Measurements from ENCODE around the gene CDH11. TPM values are rescaled to one million over a fixed set of nuclear protein-coding genes. Genes with fewer than 3 reads are reported as not detected.

Gene CDH11
- polyA plus RNA-seq, 1 donor (not counting 4 experiments of a cell fraction or from before 2014, with no cell fraction given), result 36.8 TPM

DNA sequence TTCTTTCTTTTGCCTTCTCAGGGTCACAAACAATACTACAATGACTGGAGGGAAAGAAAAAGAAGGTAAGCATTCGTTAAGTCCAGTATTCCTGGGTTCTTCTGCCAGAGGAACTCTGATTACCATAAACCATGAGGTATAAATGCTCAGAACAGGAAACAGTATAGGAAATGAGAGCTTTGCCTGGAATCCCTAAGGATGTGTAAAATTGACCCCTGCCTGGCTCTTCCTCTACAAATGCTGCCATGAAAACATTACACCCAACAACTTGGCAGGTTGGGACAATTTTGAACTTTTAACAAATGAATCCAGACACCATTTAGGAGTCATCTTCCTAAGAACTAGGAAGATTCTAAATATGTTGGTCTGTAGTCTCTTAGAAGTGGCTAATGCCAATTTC, 173.8 kb downstream of the CDH11 start:
- no peaks in the 10 kb centered on the region for H3K79me2 ChIP-seq (ENCODE audit: control insufficient read depth, insufficient read depth, low read length)
- H4K20me1 ChIP-seq (ENCODE audit: control insufficient read depth, extremely low read depth, insufficient read depth, low read length), result no peaks in the 10 kb centered on the region
- no peak for FAIRE-seq
- no peaks in the 10 kb centered on the region for H3K9me3 ChIP-seq (ENCODE audit: control insufficient read depth, low read depth, low read length)
- H3K36me3 ChIP-seq (ENCODE audit: control insufficient read depth in 2 of 2, extremely low read depth in 1 of 2, insufficient read depth in 2 of 2, low read length in 2 of 2), result no peaks in the 10 kb centered on the region
- H3K4me1 ChIP-seq (ENCODE audit: control insufficient read depth, extremely low read depth, insufficient read depth, low read length), result no peaks in the 10 kb centered on the region
- no peak overlapping the region for H3K27ac ChIP-seq (ENCODE audit: control insufficient read depth, insufficient read depth, low read length)
- H2AFZ ChIP-seq (ENCODE audit: control insufficient read depth, low read length), result no peak overlapping the region
- no peak overlapping the region for H3K9ac ChIP-seq (ENCODE audit: control insufficient read depth, extremely low read depth, insufficient read depth, low read length)
- no peaks in the 10 kb centered on the region for H3K9me1 ChIP-seq (ENCODE audit: control insufficient read depth, extremely low read depth, insufficient read depth, low read length)
- no peak overlapping the region for H3K4me3 ChIP-seq (ENCODE audit: control insufficient read depth in 2 of 3, extremely low read depth in 1 of 3, insufficient read depth in 2 of 3, low read depth in 1 of 3, low read length in 3 of 3)
- H3K27me3 ChIP-seq (ENCODE audit: control insufficient read depth, extremely low read depth, insufficient read depth, low read length), result no peaks in the 10 kb centered on the region
- no peak overlapping the region for H3K4me2 ChIP-seq (ENCODE audit: control insufficient read depth, extremely low read depth, insufficient read depth, low read depth, low read length)
- dilution Hi-C loops (cut with MboI; ENCODE audit: extremely low pct_ligation_motif_present, low sequenced_read_pairs), result no loop called here
- no peak for DNase-seq (ENCODE audit: low read depth, low spot score)
- TF ChIP-seq EZH2 (IDR thresholded peaks at IDR 0.05; ENCODE audit: low read length), result no peak
- TF ChIP-seq, protein P1, sequence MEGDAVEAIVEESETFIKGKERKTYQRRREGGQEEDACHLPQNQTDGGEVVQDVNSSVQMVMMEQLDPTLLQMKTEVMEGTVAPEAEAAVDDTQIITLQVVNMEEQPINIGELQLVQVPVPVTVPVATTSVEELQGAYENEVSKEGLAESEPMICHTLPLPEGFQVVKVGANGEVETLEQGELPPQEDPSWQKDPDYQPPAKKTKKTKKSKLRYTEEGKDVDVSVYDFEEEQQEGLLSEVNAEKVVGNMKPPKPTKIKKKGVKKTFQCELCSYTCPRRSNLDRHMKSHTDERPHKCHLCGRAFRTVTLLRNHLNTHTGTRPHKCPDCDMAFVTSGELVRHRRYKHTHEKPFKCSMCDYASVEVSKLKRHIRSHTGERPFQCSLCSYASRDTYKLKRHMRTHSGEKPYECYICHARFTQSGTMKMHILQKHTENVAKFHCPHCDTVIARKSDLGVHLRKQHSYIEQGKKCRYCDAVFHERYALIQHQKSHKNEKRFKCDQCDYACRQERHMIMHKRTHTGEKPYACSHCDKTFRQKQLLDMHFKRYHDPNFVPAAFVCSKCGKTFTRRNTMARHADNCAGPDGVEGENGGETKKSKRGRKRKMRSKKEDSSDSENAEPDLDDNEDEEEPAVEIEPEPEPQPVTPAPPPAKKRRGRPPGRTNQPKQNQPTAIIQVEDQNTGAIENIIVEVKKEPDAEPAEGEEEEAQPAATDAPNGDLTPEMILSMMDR (optimal IDR thresholded peaks at IDR 0.05 in 1 of 3, IDR thresholded peaks at IDR 0.05 in 1 of 3, conservative IDR thresholded peaks at IDR 0.05 in 1 of 3; ENCODE audit: extremely low read depth in 1 of 3, insufficient read depth in 2 of 3, low read length in 3 of 3), result no peak

DNA sequence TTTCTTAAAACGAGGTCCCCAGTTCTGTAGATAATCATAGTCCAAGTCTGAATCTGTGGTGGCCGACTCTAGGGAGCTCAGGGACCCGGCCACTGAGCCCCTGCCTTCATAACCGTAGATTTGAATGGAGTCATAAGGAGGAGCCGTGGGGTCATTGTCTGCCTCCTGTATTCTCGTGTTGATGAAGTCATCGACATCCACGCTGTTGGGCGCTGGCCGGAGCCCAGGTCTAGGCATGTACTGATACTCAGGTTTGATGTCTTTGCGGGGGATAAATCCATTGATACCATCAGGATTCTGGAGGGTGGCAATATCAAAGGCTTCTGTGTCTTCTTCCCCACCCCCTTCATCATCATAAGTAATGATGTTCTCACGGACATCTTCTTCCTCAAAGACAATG, 174.2 kb downstream of the CDH11 start:
- Histone ChIP-seq H3K9me3 (ENCODE audit: control insufficient read depth, low read depth, low read length) (no peaks in the 10 kb centered on the region), H2AFZ (ENCODE audit: control insufficient read depth, low read length) (no peak overlapping the region), H3K9me1 (ENCODE audit: control insufficient read depth, extremely low read depth, insufficient read depth, low read length) (no peaks in the 10 kb centered on the region), H4K20me1 (ENCODE audit: control insufficient read depth, extremely low read depth, insufficient read depth, low read length) (no peaks in the 10 kb centered on the region), H3K9ac (ENCODE audit: control insufficient read depth, extremely low read depth, insufficient read depth, low read length) (no peak overlapping the region), H3K4me1 (ENCODE audit: control insufficient read depth, extremely low read depth, insufficient read depth, low read length) (no peaks in the 10 kb centered on the region), H3K4me3 (ENCODE audit: control insufficient read depth in 2 of 3, extremely low read depth in 1 of 3, insufficient read depth in 2 of 3, low read depth in 1 of 3, low read length in 3 of 3) (no peak overlapping the region), H3K36me3 (ENCODE audit: control insufficient read depth in 2 of 2, extremely low read depth in 1 of 2, insufficient read depth in 2 of 2, low read length in 2 of 2) (no peaks in the 10 kb centered on the region), H3K27ac (ENCODE audit: control insufficient read depth, insufficient read depth, low read length) (no peak overlapping the region), H3K4me2 (ENCODE audit: control insufficient read depth, extremely low read depth, insufficient read depth, low read depth, low read length) (no peak overlapping the region), H3K79me2 (ENCODE audit: control insufficient read depth, insufficient read depth, low read length) (no peaks in the 10 kb centered on the region), H3K27me3 (ENCODE audit: control insufficient read depth, extremely low read depth, insufficient read depth, low read length) (no peaks in the 10 kb centered on the region)
- no peak for TF ChIP-seq EZH2 (IDR thresholded peaks at IDR 0.05; ENCODE audit: low read length)
- TF ChIP-seq, protein P1 (optimal IDR thresholded peaks at IDR 0.05 in 1 of 3, IDR thresholded peaks at IDR 0.05 in 1 of 3, conservative IDR thresholded peaks at IDR 0.05 in 1 of 3; ENCODE audit: extremely low read depth in 1 of 3, insufficient read depth in 2 of 3, low read length in 3 of 3), result no peak
- FAIRE-seq, result no peak
- no peak for DNase-seq (ENCODE audit: low read depth, low spot score)
- dilution Hi-C loops (cut with MboI; ENCODE audit: extremely low pct_ligation_motif_present, low sequenced_read_pairs), result no loop called here
